Neuron (in vitro differentiated cells): Measurements from ENCODE around the gene PSEN1.

Source experiments
- H2AFZ ChIP-seq: one replicate; pipeline ENCODE4 v1.6.1; 2013; ENCODE audit warnings: low read depth, mild to moderate bottlenecking, inconsistent platforms, low read length, moderate library complexity
- H3K27me3 ChIP-seq: one replicate; pipeline ENCODE4 v1.6.1; 2013; ENCODE audit warnings: low read length; ENCODE audit not compliant: insufficient read depth
- H3K36me3 ChIP-seq: one replicate; pipeline ENCODE4 v1.6.1; 2013; ENCODE audit warnings: low read length; ENCODE audit not compliant: insufficient read depth
- H3K4me1 ChIP-seq: one replicate; pipeline ENCODE4 v1.6.1; 2013; ENCODE audit warnings: low read length; ENCODE audit not compliant: insufficient read depth
- H3K4me3 ChIP-seq: 2 replicates; pipeline ENCODE4 v1.5.1; 2013; ENCODE audit warnings: mild to moderate bottlenecking, low read length, moderate library complexity
- H3K9me3 ChIP-seq: one replicate; pipeline ENCODE4 v1.6.1; 2013; ENCODE audit warnings: low read length

The PSEN1 gene

DNA sequence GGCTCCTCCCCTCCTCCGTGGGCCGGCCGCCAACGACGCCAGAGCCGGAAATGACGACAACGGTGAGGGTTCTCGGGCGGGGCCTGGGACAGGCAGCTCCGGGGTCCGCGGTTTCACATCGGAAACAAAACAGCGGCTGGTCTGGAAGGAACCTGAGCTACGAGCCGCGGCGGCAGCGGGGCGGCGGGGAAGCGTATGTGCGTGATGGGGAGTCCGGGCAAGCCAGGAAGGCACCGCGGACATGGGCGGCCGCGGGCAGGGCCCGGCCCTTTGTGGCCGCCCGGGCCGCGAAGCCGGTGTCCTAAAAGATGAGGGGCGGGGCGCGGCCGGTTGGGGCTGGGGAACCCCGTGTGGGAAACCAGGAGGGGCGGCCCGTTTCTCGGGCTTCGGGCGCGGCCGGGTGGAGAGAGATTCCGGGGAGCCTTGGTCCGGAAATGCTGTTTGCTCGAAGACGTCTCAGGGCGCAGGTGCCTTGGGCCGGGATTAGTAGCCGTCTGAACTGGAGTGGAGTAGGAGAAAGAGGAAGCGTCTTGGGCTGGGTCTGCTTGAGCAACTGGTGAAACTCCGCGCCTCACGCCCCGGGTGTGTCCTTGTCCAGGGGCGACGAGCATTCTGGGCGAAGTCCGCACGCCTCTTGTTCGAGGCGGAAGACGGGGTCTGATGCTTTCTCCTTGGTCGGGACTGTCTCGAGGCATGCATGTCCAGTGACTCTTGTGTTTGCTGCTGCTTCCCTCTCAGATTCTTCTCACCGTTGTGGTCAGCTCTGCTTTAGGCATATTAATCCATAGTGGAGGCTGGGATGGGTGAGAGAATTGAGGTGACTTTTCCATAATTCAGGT, at the start of gene PSEN1:
Gene PSEN1, plus strand, starts transcription at position 121 of the 839 bp plus-strand sequence. CDS start 11,513 bp downstream, outside the sequence.
- Histone ChIP-seq H2AFZ (peak within 1 kb of the TSS; percentile 82), H3K9me3 (peaks cover 1% of the 10 kb centered on the region), H3K36me3 (no peaks in the 10 kb centered on the region), H3K4me3 (peak within 1 kb of the TSS; percentile 85), H3K4me1 (peaks cover 14% of the 10 kb centered on the region), H3K27me3 (no peaks in the 10 kb centered on the region)

DNA sequence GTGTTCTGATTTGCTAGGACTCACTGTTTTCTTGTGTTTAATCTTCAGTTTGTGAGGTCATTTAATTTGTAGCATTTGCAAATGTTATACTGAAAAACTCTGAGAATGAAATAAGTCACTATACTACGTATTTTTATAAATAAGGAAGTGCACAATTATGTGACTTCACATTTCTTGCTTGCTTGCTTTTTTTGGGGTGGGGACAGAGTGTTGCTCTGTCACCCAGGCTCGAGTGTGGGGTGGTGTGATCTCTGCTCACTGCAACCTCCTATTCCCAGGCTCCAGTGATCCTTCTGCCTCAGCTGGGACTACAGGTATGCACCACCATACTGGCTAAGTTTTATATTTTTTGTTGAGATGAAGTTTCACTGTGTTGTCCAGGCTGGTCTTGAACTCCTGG, 45.3 kb upstream of the PSEN1 start:
- H3K27me3 ChIP-seq: no peaks in the 10 kb centered on the region
- H3K4me3 ChIP-seq: no peak overlapping the region
- H3K9me3 ChIP-seq: no peaks in the 10 kb centered on the region
- peaks cover 66% of the 10 kb centered on the region for H3K36me3 ChIP-seq
- H3K4me1 ChIP-seq: no peaks in the 10 kb centered on the region
- no peak overlapping the region for H2AFZ ChIP-seq

DNA sequence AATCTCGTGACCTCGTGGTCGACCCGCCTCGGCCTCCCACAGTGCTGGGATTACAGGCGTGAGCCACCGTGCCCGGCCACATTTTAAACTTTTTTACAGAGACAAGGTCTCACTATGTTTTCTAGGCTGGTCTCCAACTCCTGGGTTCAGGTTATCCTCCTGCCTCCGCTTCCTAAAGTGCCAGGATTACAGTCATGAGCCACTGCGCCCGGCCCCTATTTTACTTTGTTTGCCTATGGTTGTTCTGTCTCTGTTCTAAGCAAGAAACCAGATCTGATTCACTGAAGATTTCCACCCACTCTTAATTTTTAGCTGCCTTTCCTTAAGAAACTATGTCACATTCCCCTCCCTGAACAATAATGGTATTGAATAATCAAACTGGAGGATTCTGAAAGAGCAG, 38.9 kb upstream of the PSEN1 start:
- H3K4me3 ChIP-seq: no peak overlapping the region
- no peak overlapping the region for H2AFZ ChIP-seq
- H3K27me3 ChIP-seq: no peaks in the 10 kb centered on the region
- H3K36me3 ChIP-seq: peaks cover 78% of the 10 kb centered on the region
- no peaks in the 10 kb centered on the region for H3K9me3 ChIP-seq
- no peaks in the 10 kb centered on the region for H3K4me1 ChIP-seq

DNA sequence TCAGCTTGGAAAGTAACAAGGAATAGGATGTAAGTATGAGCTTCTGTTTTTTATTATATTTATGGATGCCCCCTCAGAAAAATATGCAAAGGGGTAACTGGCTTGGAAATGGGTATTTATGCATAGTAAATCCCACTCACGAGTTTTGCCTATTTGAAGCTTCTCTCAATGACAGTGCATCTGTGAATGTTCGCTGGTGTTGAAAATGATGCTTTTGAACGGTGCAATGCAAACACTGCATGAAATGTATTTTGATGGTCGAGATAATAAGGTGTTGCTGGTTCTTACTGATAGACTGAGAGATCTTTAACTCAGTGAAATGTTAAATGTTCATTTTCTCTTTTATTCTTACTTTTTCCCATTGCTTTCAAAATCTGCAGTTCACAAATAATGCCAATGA, 36.0 kb upstream of the PSEN1 start:
- Histone ChIP-seq H2AFZ (no peak overlapping the region), H3K27me3 (no peaks in the 10 kb centered on the region), H3K9me3 (no peaks in the 10 kb centered on the region), H3K4me3 (no peak overlapping the region), H3K4me1 (no peaks in the 10 kb centered on the region), H3K36me3 (peaks cover 92% of the 10 kb centered on the region)

DNA sequence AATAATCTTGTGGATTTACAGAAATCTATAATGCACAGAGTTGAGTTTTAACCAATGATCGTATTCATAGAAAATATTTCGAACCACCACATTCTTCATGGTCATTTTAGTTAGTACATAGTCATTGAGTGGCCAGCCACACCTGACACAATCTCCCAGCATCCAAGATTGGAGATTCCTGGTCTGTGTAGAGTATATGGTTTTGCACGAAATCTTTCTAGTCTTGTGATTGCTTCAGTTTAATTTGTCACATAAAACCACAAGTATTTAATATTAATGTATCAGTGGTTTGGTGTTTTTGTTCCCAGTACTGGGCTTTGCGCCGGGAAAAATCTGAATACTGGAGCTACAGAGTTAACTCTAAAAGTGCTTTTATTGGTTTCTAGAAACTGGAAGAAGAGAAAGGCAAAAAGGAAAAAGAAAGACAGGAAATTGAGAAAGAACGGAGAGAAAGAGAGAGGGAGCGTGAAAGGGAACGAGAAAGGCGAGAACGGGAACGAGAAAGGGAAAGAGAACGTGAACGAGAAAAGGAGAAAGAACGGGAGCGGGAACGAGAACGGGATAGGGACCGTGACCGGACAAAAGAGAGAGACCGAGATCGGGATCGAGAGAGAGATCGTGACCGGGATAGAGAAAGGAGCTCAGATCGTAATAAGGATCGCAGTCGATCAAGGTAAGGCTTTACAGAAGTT, 33.4 kb upstream of the PSEN1 start:
- Histone ChIP-seq H3K4me1 (no peaks in the 10 kb centered on the region), H3K27me3 (no peaks in the 10 kb centered on the region), H2AFZ (no peak overlapping the region), H3K36me3 (peaks cover 95% of the 10 kb centered on the region), H3K4me3 (no peak overlapping the region), H3K9me3 (no peaks in the 10 kb centered on the region)

DNA sequence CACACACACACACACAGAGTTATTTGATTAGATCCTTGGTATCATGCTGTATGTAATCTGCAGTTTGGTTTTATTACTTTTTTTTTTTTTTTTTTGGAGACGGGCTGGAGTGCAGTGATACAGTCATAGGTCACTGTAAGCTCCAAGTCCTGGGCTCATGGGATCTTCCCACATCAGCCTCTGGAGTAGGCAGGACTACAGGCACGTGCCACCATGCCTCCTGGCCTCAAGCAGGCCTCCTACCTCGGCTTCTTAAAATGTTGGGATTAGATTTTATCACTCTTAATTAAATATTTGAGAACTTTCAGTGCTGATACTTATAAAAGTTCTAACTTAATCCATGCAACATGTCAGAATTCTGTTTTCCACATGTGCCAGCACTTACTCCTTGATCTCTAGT, 31.3 kb upstream of the PSEN1 start:
- Histone ChIP-seq H3K27me3 (no peaks in the 10 kb centered on the region), H3K4me3 (no peak overlapping the region), H3K9me3 (no peaks in the 10 kb centered on the region), H2AFZ (no peak overlapping the region), H3K4me1 (no peaks in the 10 kb centered on the region), H3K36me3 (peaks cover 92% of the 10 kb centered on the region)

DNA sequence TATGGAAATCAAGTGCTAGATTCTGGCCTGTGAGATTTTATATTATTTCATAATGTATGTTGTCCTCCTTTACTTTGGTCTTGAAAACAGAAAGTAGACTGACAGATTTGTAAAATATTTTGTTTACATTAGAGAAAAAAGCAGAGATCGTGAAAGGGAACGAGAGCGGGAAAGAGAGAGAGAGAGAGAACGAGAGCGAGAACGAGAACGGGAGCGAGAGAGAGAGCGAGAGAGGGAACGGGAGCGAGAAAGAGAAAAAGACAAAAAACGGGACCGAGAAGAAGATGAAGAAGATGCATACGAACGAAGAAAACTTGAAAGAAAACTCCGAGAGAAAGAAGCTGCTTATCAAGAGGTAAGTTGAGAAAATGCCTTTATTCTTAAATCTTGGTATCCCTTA, 30.6 kb upstream of the PSEN1 start:
- H3K9me3 ChIP-seq: no peaks in the 10 kb centered on the region
- no peaks in the 10 kb centered on the region for H3K27me3 ChIP-seq
- H3K4me1 ChIP-seq: no peaks in the 10 kb centered on the region
- H3K4me3 ChIP-seq: no peak overlapping the region
- no peak overlapping the region for H2AFZ ChIP-seq
- H3K36me3 ChIP-seq: peaks cover 92% of the 10 kb centered on the region

DNA sequence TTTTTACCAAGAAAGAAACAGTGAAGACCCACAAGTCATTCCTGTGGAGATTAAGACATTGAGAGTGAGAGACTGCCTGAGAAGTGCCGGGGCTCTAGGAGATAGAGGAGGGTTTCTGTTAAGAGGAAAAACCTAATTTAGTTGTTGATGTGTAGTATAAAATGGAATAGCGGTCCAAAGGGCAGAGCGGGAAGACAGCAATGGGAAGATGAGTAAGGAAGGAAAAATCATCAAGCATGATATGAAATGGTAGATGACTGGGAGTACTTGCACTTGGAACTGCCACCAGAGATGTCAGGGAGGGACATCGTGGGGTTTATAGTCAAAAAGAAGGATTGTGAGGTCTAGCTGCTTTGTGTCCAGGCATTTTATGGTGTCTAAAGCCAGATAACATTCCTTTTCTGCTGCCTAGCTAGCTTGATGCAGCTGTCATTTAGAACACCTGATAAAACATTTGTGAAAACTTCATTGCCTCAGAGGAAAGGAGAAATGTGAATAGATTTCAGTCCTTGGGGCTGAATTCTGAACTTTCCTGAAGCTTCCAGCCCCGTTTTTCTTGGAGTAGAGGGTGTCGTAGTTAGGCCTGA, 20.1 kb upstream of the PSEN1 start:
- no peaks in the 10 kb centered on the region for H3K9me3 ChIP-seq
- H2AFZ ChIP-seq: no peak overlapping the region
- H3K36me3 ChIP-seq: peaks cover 79% of the 10 kb centered on the region
- no peaks in the 10 kb centered on the region for H3K27me3 ChIP-seq
- H3K4me3 ChIP-seq: no peak overlapping the region
- H3K4me1 ChIP-seq: no peaks in the 10 kb centered on the region

DNA sequence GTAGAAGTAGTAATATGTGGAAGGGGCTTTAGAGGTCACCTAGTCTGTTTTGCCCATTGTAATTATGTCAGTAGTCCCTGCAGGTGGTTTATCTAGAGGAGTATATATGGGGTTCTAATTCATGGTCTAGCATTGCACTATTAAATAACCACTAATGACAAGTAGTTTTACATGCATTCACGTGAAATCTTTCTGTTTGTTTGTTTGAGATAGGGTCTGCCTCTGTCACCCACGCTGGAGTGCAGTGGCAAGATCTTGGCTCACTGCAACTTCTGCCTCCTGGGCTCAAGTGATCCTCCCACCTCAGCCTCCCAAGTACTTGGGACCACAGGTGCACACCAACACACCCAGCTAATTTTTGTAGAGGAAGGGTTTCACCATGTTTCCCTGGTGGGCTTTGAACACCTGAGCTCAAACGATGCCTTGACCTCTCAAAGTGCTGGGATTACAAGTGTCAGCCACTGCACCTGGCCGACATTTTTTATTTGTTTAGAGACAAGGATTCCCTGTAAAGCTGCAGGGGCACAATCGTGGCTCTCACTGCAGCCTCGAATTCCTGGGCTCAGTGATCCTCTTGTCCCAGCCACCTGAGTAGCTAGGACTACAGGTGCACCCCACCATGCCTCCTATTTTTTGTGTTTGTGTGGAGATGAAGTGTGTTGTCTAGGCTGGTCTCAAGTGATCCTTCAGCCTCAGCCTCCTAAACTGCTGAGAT, 12.0 kb upstream of the PSEN1 start:
- Histone ChIP-seq H3K4me3 (no peak overlapping the region), H3K36me3 (peaks cover 44% of the 10 kb centered on the region), H3K27me3 (no peaks in the 10 kb centered on the region), H3K9me3 (no peaks in the 10 kb centered on the region), H3K4me1 (no peaks in the 10 kb centered on the region), H2AFZ (no peak overlapping the region)

DNA sequence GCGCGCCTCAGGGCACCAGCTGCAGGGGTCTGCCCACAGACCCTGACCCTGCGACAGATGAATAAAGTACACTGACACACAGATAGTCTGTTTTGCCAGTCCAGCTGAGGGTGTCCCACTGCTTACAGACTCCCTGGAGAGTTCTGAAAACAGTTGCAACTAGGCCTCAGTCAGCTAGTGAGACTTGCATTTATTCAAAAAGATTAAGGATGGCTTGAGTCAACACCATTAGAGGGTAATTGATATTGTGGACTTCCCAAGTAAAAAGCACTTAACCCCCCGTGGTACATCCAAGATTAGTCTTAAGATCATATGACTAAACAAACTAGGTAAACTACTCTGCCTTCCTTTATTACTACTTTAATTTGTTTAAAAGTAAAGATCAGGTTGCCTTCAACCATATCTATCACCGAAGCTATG, 11.1 kb upstream of the PSEN1 start:
- no peaks in the 10 kb centered on the region for H3K4me1 ChIP-seq
- no peak overlapping the region for H3K4me3 ChIP-seq
- H3K27me3 ChIP-seq: no peaks in the 10 kb centered on the region
- no peak overlapping the region for H2AFZ ChIP-seq
- H3K9me3 ChIP-seq: no peaks in the 10 kb centered on the region
- peaks cover 39% of the 10 kb centered on the region for H3K36me3 ChIP-seq

DNA sequence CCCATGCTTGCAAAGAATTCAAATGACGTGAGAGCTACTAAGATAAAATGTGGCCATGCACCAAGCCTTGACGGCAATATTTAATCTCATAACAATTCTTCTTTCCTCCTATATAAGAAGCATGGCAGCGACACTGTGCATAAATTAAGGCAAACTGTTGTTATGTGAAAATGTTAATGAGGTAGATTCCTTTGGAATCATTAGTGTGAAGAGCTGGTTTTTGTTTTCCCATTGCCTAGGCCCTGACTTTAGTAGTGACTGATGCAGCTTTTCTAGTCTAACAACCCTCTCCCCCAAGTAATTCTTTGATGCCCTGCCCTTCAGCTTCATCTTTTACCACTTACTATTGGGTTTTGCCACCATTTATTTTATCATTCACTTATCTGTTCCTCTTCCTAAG, 10.6 kb upstream of the PSEN1 start:
- Histone ChIP-seq H3K27me3 (no peaks in the 10 kb centered on the region), H3K4me3 (no peak overlapping the region), H3K36me3 (peaks cover 33% of the 10 kb centered on the region), H3K9me3 (no peaks in the 10 kb centered on the region), H2AFZ (no peak overlapping the region), H3K4me1 (no peaks in the 10 kb centered on the region)

DNA sequence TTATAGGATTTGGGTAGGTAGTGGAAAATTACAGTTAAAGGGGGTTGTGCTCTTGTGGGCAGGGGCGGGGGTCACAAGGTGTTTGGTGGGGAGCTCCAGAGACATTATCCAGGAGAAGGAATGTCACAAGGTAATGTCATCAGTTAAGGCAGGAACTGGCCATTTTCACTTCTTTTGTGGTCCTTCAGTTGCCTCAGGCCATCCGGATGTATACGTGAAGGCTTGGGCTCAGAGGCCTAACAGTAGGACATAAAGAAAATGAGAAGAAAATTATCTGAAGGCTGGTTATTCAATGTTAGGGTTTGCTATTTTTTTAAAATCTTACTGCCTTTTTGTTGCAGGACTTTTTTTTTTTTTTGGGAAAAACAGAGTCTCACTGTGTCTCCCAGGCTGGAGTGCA, 2.5 kb upstream of the PSEN1 start:
- Histone ChIP-seq H2AFZ (no peak overlapping the region), H3K27me3 (no peaks in the 10 kb centered on the region), H3K9me3 (peaks cover 1% of the 10 kb centered on the region), H3K4me3 (no peak overlapping the region), H3K36me3 (no peaks in the 10 kb centered on the region), H3K4me1 (peaks cover 14% of the 10 kb centered on the region)

DNA sequence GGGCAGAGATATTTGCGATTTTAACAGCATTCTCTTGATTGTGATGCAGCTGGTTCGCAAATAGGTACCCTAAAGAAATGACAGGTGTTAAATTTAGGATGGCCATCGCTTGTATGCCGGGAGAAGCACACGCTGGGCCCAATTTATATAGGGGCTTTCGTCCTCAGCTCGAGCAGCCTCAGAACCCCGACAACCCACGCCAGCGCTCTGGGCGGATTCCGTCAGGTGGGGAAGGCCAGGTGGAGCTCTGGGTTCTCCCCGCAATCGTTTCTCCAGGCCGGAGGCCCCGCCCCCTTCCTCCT, 271 bp upstream of the PSEN1 start:
- peaks cover 14% of the 10 kb centered on the region for H3K4me1 ChIP-seq
- H3K4me3 ChIP-seq: peak overlapping the region; percentile 85
- H2AFZ ChIP-seq: peak overlapping the region; percentile 82
- no peaks in the 10 kb centered on the region for H3K27me3 ChIP-seq
- H3K36me3 ChIP-seq: no peaks in the 10 kb centered on the region
- H3K9me3 ChIP-seq: peaks cover 1% of the 10 kb centered on the region
